HEK293 (cell line): ENCODE data around the gene NAPA.
A peak's percentile ranks its signal among the peaks of the same experiment; 100 is the strongest.

Source experiments
- CTCF ChIA-PET: fragments of 350-600 bp; formaldehyde crosslinking; extraction: SDS; loops from one replicate; lab custom pipeline; 2021; ENCODE audit warnings: antibody characterized with exemption; lab: Yijun Ruan, JAX
- POLR2A ChIA-PET: fragments of 300-600 bp; formaldehyde crosslinking; extraction: SDS; loops from one replicate; lab custom pipeline; 2020; ENCODE audit warnings: antibody characterized with exemption, inconsistent platforms; lab: Yijun Ruan, JAX
- H3K27ac ChIP-seq: fragments of 200-500 bp; sonication (Bioruptor generic); 2 replicates; pipeline ENCODE4 v1.5.1; 2014; ENCODE audit warnings: low read depth, low read length, control low read depth, inconsistent platforms; ENCODE audit errors: extremely low read depth
- H3K36me3 ChIP-seq, 2 experiments: fragments of 200-500 bp in 1 of 2; sonication (Bioruptor generic) in 1 of 2; 1 replicate in 1 of 2; 2 replicates in 1 of 2; pipeline ENCODE4 v1.5.1; 2014 to 2017; ENCODE audit warnings: inconsistent platforms in 2 of 2, low read length in 2 of 2; ENCODE audit not compliant: control insufficient read depth in 2 of 2, insufficient read depth in 1 of 2
- H3K4me1 ChIP-seq: fragments of 200-500 bp; sonication (Bioruptor generic); 2 replicates; pipeline ENCODE4 v1.5.1; 2014; ENCODE audit warnings: mild to moderate bottlenecking, low read length, inconsistent platforms; ENCODE audit not compliant: control insufficient read depth, insufficient read depth
- H3K4me3 ChIP-seq: 2 replicates; pipeline ENCODE4 v1.5.1; 2011; ENCODE audit warnings: low read depth, mild to moderate bottlenecking, control low read depth, low read length, moderate library complexity
- H3K9me3 ChIP-seq: fragments of 200-500 bp; sonication (Bioruptor generic); 2 replicates; pipeline ENCODE4 v1.5.1; 2014; ENCODE audit warnings: low read depth, low read length, inconsistent platforms; ENCODE audit not compliant: control insufficient read depth, insufficient read depth
- HOXC10 ChIP-seq: sonication (generic); formaldehyde crosslinking; IDR thresholded peaks from 2 replicates; pipeline ENCODE4 v1.8.1; 2023; ENCODE audit warnings: mild to moderate bottlenecking, missing genetic modification reagents
- KLF7 ChIP-seq: fragments of 450-650 bp; formaldehyde crosslinking; IDR thresholded peaks from 2 replicates; pipeline ENCODE4 v1.5.1; 2016; ENCODE audit warnings: missing biosample characterization, missing genetic modification characterization, borderline replicate concordance
- MZF1 ChIP-seq: fragments of 450-650 bp; formaldehyde crosslinking; IDR thresholded peaks from 2 replicates; pipeline ENCODE4 v1.5.1; 2017; ENCODE audit warnings: missing biosample characterization, missing genetic modification characterization, borderline replicate concordance
- OSR2 ChIP-seq: fragments of 450-650 bp; formaldehyde crosslinking; IDR thresholded peaks from 2 replicates; pipeline ENCODE4 v1.5.1; 2016; ENCODE audit warnings: missing biosample characterization, missing genetic modification characterization
- PRDM1 ChIP-seq: fragments of 450-650 bp; formaldehyde crosslinking; IDR thresholded peaks from 2 replicates; pipeline ENCODE4; 2016; ENCODE audit warnings: missing biosample characterization, missing genetic modification characterization
- SP2 ChIP-seq: fragments of 450-650 bp; formaldehyde crosslinking; IDR thresholded peaks from 2 replicates; pipeline ENCODE4 v1.5.1; 2016; ENCODE audit warnings: missing biosample characterization, missing genetic modification characterization
- WT1 ChIP-seq: fragments of 450-650 bp; formaldehyde crosslinking; IDR thresholded peaks from 2 replicates; pipeline ENCODE4 v1.5.1; 2016; ENCODE audit warnings: missing biosample characterization, missing genetic modification characterization
- YY1 ChIP-seq: fragments of 450-650 bp; formaldehyde crosslinking; IDR thresholded peaks from 2 replicates; pipeline ENCODE4 v1.5.1; 2018; ENCODE audit warnings: missing biosample characterization, missing genetic modification characterization
- ZBTB20 ChIP-seq: fragments of 450-650 bp; formaldehyde crosslinking; IDR thresholded peaks from 2 replicates; pipeline ENCODE4 v1.5.1; 2016; ENCODE audit warnings: missing biosample characterization, missing genetic modification characterization
- ZFP69B ChIP-seq: fragments of 450-650 bp; formaldehyde crosslinking; IDR thresholded peaks from 2 replicates; pipeline ENCODE4 v1.5.1; 2016; ENCODE audit warnings: missing biosample characterization, missing genetic modification characterization
- ZNF121 ChIP-seq: fragments of 450-650 bp; formaldehyde crosslinking; IDR thresholded peaks from 2 replicates; pipeline ENCODE4 v1.5.1; 2016; ENCODE audit warnings: missing biosample characterization, missing genetic modification characterization
- ZNF274 ChIP-seq, 2 experiments: fragments of 200-500 bp in 1 of 2; fragments of 450-650 bp in 1 of 2; sonication (Bioruptor generic) in 1 of 2; formaldehyde crosslinking in 1 of 2; IDR thresholded peaks; 2 replicates each; pipeline versions ENCODE4 v1.5.1 to v1.6.1; 2014 to 2016; ENCODE audit warnings: borderline replicate concordance in 1 of 2, inconsistent platforms in 1 of 2, low read length in 1 of 2, missing biosample characterization in 1 of 2, missing genetic modification characterization in 1 of 2
- ZNF311 ChIP-seq: fragments of 450-650 bp; formaldehyde crosslinking; IDR thresholded peaks from 2 replicates; pipeline ENCODE4 v1.5.1; 2017; ENCODE audit warnings: missing biosample characterization, missing genetic modification characterization, borderline replicate concordance
- ZNF37A ChIP-seq: fragments of 450-650 bp; IDR thresholded peaks from 2 replicates; pipeline ENCODE4 v1.5.1; 2018; ENCODE audit warnings: missing biosample characterization, missing genetic modification characterization
- ZNF521 ChIP-seq: fragments of 450-650 bp; formaldehyde crosslinking; IDR thresholded peaks from 2 replicates; pipeline ENCODE4 v1.5.1; 2017; ENCODE audit warnings: missing biosample characterization, mild to moderate bottlenecking, missing genetic modification characterization
- ZNF596 ChIP-seq: fragments of 450-650 bp; IDR thresholded peaks from 2 replicates; pipeline ENCODE4 v1.5.0; 2018; ENCODE audit warnings: missing biosample characterization, mild to moderate bottlenecking, missing genetic modification characterization, moderate library complexity
- ZNF677 ChIP-seq: fragments of 450-650 bp; IDR thresholded peaks from 2 replicates; pipeline ENCODE4 v1.5.0; 2018; ENCODE audit warnings: missing biosample characterization, mild to moderate bottlenecking, missing genetic modification characterization, moderate library complexity
- ZNF747 ChIP-seq: fragments of 450-650 bp; formaldehyde crosslinking; IDR thresholded peaks from 2 replicates; pipeline ENCODE4 v1.5.1; 2016; ENCODE audit warnings: missing biosample characterization, missing genetic modification characterization
- ZNF843 ChIP-seq: fragments of 450-650 bp; formaldehyde crosslinking; IDR thresholded peaks from 2 replicates; pipeline ENCODE4 v1.5.1; 2016; ENCODE audit warnings: missing biosample characterization, missing genetic modification characterization
- TF ChIP-seq, protein P1 (sequence below): fragments of 450-650 bp; formaldehyde crosslinking; IDR thresholded peaks from 2 replicates; pipeline ENCODE4 v1.5.1; 2017; ENCODE audit warnings: missing biosample characterization, missing genetic modification characterization
- TF ChIP-seq, protein P2 (sequence below): fragments of 450-650 bp; formaldehyde crosslinking; IDR thresholded peaks from 2 replicates; pipeline ENCODE4 v1.5.1; 2016; ENCODE audit warnings: missing biosample characterization, missing genetic modification characterization

NAPA gene

DNA sequence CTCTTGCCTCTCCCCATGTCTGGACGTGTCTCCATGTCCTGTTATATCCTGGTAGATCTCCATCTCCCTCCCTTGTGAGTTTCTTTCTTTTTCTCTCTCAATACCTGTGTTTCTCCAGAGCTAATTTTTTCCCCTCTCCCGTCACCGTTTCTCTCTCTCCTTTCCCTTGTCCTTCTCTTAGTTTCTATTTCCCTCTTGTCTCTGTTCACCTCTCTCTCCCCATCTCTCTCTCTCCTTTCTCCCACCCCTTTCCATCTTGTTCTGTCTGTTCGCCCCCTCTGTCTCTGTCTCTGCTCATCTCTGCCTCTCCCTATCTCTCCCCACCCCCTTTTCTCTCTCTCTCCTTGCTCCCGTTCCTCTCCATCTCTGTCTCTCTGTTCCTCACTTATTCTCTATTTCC lies 56.2 kb downstream of the NAPA start:
- ChIA-PET POLR2A (no interaction called here), CTCF (interaction anchor here (0.7 to 1.1 kb wide), 2 partner anchors 183 to 251 kb away, joined by 3 to 4 read pairs; no protein-coding TSS in a partner anchor)
- Histone ChIP-seq H3K36me3 (no peaks in the 10 kb centered on the region), H3K4me1 (no peaks in the 10 kb centered on the region), H3K9me3 (no peaks in the 10 kb centered on the region), H3K27ac (no peak overlapping the region), H3K4me3 (no peak overlapping the region)
- TF ChIP-seq ZNF596 (peak; percentile 48; the same call in 1 of the 2 replicates), OSR2 (tag by site-specific recombination) (no peak), ZNF311 (tag by site-specific recombination) (0 out of 2 replicates have a peak, but pooled peaks have one; percentile 19), PRDM1 (peak; percentile 97), ZNF843 (tag by site-specific recombination) (no peak), ZBTB20 (0 out of 2 replicates have a peak, but pooled peaks have one; percentile 2), ZNF37A (tag by site-specific recombination) (no peak)

DNA sequence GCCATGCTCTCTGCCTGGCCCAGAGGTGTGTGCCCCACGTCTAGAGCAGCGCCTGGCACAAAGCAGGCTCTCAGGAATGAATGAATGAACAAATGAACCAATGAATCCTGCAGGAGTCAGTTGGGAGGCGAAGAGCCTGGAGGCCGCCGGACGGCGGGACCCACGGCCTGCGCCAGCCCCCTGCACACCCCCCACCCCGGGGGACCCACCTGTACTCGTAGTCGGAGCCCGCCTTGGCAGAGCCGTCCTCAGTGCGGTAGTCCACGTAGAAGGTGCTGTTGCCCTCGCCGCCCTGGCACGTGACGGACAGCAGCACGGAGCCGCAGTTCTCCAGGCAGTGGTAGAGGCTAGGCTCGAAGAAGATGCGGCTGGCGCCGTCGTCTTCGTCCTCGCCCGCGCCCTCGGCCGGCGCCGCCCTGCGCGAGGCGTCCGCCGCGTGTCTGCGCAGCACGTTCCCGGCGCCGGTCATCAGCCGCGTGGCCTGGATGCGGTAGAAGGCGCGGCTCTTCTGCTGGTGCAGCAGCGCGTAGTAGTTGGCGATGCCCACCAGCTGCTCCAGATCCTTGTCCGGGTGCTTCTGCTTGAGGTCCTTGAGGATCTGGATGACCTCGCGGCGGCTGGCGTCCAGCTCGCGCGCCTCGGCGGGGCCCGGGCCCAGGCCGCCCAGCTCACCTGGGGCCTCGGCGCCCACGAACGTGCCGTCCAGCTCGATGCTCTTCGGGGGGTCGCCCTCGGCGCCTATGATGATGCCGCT lies 58.0 kb downstream of the NAPA start:
- TF ChIP-seq ZNF677 (tag by site-specific recombination) (no peak), KLF7 (tag by site-specific recombination) (no peak), ZFP69B (no peak), WT1 (tag by site-specific recombination) (no peak), ZNF274 (IDR thresholded peaks at IDR 0.05; ENCODE audit: low read length) (no peak), ZNF274 (tag by site-specific recombination; IDR thresholded peaks at IDR 0.05; ENCODE audit: borderline replicate concordance) (no peak), HOXC10 (CRISPR knock-in tag) (no peak), ZNF121 (tag by site-specific recombination) (no peak), ZNF521 (no peak), YY1 (no peak), MZF1 (tag by site-specific recombination) (no peak), SP2 (tag by site-specific recombination) (no peak), ZNF747 (tag by site-specific recombination) (no peak)
- TF ChIP-seq, protein P1, sequence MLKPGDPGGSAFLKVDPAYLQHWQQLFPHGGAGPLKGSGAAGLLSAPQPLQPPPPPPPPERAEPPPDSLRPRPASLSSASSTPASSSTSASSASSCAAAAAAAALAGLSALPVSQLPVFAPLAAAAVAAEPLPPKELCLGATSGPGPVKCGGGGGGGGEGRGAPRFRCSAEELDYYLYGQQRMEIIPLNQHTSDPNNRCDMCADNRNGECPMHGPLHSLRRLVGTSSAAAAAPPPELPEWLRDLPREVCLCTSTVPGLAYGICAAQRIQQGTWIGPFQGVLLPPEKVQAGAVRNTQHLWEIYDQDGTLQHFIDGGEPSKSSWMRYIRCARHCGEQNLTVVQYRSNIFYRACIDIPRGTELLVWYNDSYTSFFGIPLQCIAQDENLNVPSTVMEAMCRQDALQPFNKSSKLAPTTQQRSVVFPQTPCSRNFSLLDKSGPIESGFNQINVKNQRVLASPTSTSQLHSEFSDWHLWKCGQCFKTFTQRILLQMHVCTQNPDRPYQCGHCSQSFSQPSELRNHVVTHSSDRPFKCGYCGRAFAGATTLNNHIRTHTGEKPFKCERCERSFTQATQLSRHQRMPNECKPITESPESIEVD (tag by site-specific recombination): no peak
- TF ChIP-seq, protein P2, sequence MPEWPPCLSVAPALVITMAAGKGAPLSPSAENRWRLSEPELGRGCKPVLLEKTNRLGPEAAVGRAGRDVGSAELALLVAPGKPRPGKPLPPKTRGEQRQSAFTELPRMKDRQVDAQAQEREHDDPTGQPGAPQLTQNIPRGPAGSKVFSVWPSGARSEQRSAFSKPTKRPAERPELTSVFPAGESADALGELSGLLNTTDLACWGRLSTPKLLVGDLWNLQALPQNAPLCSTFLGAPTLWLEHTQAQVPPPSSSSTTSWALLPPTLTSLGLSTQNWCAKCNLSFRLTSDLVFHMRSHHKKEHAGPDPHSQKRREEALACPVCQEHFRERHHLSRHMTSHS: no peak
- TF ChIP-seq, all 188 proteins: peak for 0
- Histone ChIP-seq H3K27ac (no peak overlapping the region), H3K4me3 (no peak overlapping the region), H3K9me3 (no peaks in the 10 kb centered on the region), H3K36me3 (no peaks in the 10 kb centered on the region), H3K4me1 (no peaks in the 10 kb centered on the region)
- ChIA-PET POLR2A (interaction anchor here (1.0 kb wide), 1 partner anchor 19 kb away, joined by 4 read pairs; no protein-coding TSS in a partner anchor), CTCF (no interaction called here)
